Uterus (tissue), 4 donors: ENCODE measurements around the gene COL5A2. TPM values are rescaled to one million over a fixed set of nuclear protein-coding genes. Genes with fewer than 3 reads are reported as not detected.

Experiments used
- DNase-seq, 2 donors: peaks; one replicate each; pipeline ENCODE4 v3.0.0-alpha.2; 2019 to 2020
- H3K27ac ChIP-seq, 2 donors: fragments of 200-600 bp; sonication (generic); 1 replicate in 1 of 2; 2 replicates in 1 of 2; pipeline ENCODE4 v1.5.1; 2016 to 2018
- H3K27me3 ChIP-seq, 2 donors: fragments of 200-600 bp; sonication (generic); one replicate each; pipeline ENCODE4 v1.5.1; 2018 to 2019; ENCODE audit warnings: control low read depth in 1 of 2
- H3K36me3 ChIP-seq, 2 donors: fragments of 200-600 bp; sonication (generic); one replicate each; pipeline ENCODE4 v1.5.1; 2019; ENCODE audit warnings: control low read depth in 1 of 2
- H3K4me1 ChIP-seq, 2 donors: fragments of 200-600 bp; sonication (generic); one replicate each; pipeline ENCODE4 v1.5.1; 2018 to 2019; ENCODE audit warnings: control low read depth in 1 of 2
- H3K4me3 ChIP-seq, 2 donors: fragments of 200-600 bp; sonication (generic); 1 replicate in 1 of 2; 2 replicates in 1 of 2; pipeline ENCODE4 v1.5.1; 2018 to 2019; ENCODE audit warnings: mild to moderate bottlenecking in 1 of 2
- H3K9me3 ChIP-seq, 2 donors: fragments of 200-600 bp; sonication (generic); one replicate each; pipeline ENCODE4 v1.5.1; 2019; ENCODE audit warnings: control low read depth in 1 of 2
- POLR2A ChIP-seq, 2 donors: fragments of 450-650 bp; IDR thresholded peaks; one replicate each; pipeline ENCODE4 v1.6.1; 2016; ENCODE audit warnings: antibody characterized with exemption in 2 of 2, mild to moderate bottlenecking in 1 of 2, moderate library complexity in 1 of 2
- intact Hi-C: fragments of 100-400 bp; cut with DNase I; formaldehyde crosslinking; loops from one replicate; pipeline ENCODE4 v1.15.1; 2023; ENCODE audit warnings: low total_unique reads
- total RNA-seq, 4 donors: library from RNA; depleted of rRNA in 3 of 4; stranded (reverse); fragments of >200 nt in 3 of 4; gene quantifications; one replicate each; pipeline versions ENCODE4 v1.1.0 to v1.2.4, GENCODE V29; 2014 to 2023
- TF ChIP-seq, protein P1 (sequence below), 4 experiments: fragments of 200-600 bp in 2 of 4; fragments of 450-650 bp in 2 of 4; sonication (generic) in 2 of 4; IDR thresholded peaks; one replicate each; pipeline ENCODE4 v1.5.1; 2016 to 2019; ENCODE audit warnings: antibody characterized with exemption in 4 of 4, mild to moderate bottlenecking in 2 of 4, moderate library complexity in 1 of 4
- donor health status: DM: yes; HTN: yes; CAD: no.

The COL5A2 gene
- total RNA-seq, 4 donors from 2014 or later: 15.0 to 908 (median 33.3) TPM

DNA sequence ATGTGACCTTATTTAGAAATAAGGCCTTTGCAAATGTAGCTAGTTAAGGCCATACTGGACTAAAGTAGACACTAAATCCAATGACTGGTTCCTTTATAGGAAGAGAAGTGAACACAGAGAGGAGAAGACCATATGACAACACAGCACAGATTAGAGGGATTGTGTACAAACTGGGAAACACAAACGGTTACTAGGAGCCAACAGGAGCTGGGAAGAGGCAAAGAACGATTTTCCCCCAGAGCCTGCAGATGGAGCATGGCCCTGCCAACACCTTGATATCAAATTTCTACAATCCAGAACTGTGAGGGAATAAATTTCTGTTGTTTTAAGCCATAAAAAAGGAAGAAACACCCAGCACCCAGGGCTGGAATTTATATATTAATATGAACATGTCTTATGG, 38.7 kb upstream of the COL5A2 start:
- no peak for DNase-seq
- Histone ChIP-seq H3K9me3 (no peaks in the 10 kb centered on the region), H3K4me1 (no peaks in the 10 kb centered on the region), H3K27me3 (no peaks in the 10 kb centered on the region), H3K27ac (no peak overlapping the region), H3K4me3 (no peak overlapping the region), H3K36me3 (no peaks in the 10 kb centered on the region)
- TF ChIP-seq, protein P1, sequence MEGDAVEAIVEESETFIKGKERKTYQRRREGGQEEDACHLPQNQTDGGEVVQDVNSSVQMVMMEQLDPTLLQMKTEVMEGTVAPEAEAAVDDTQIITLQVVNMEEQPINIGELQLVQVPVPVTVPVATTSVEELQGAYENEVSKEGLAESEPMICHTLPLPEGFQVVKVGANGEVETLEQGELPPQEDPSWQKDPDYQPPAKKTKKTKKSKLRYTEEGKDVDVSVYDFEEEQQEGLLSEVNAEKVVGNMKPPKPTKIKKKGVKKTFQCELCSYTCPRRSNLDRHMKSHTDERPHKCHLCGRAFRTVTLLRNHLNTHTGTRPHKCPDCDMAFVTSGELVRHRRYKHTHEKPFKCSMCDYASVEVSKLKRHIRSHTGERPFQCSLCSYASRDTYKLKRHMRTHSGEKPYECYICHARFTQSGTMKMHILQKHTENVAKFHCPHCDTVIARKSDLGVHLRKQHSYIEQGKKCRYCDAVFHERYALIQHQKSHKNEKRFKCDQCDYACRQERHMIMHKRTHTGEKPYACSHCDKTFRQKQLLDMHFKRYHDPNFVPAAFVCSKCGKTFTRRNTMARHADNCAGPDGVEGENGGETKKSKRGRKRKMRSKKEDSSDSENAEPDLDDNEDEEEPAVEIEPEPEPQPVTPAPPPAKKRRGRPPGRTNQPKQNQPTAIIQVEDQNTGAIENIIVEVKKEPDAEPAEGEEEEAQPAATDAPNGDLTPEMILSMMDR (IDR thresholded peaks at IDR 0.05): no peak
- no peak for TF ChIP-seq POLR2A (IDR thresholded peaks at IDR 0.05)
- intact Hi-C loops: no loop called here

- no peaks in the 10 kb centered on the region for H3K9me3 ChIP-seq
- H3K27ac ChIP-seq: no peak overlapping the region
- no peak overlapping the region for H3K4me3 ChIP-seq
- no peaks in the 10 kb centered on the region for H3K36me3 ChIP-seq
- no peaks in the 10 kb centered on the region for H3K27me3 ChIP-seq
- no peaks in the 10 kb centered on the region for H3K4me1 ChIP-seq
- no peak for DNase-seq
- intact Hi-C loops: no loop called here
- no peak for TF ChIP-seq POLR2A (IDR thresholded peaks at IDR 0.05)
- TF ChIP-seq, protein P1 (IDR thresholded peaks at IDR 0.05): no peak
Measured at GRCh38 chr2:189217541-189217940, 38.0 kb upstream of the COL5A2 start.

DNA sequence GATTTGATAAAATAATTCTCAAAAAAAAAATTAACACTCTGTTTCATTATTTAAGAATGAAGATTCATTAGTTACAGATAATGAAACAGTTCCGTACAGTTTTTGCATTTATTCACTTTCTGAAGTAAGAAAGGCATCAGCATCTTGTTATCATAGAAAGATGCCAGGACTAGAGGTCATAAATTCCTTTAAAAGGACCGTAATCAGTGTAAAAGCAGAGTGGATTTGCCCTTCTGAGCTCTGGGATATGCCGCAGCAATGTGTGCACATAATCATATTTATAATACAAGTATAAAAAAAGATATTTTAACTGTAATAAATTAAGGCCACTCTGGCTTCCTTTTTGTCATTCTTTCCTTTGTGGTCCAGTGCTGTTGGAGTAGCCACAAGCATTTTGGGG, 37.5 kb upstream of the COL5A2 start:
- Histone ChIP-seq H3K36me3 (no peaks in the 10 kb centered on the region), H3K27ac (no peak overlapping the region), H3K27me3 (no peaks in the 10 kb centered on the region), H3K4me3 (no peak overlapping the region), H3K4me1 (no peaks in the 10 kb centered on the region), H3K9me3 (no peaks in the 10 kb centered on the region)
- DNase-seq: no peak
- TF ChIP-seq, protein P1 (IDR thresholded peaks at IDR 0.05): no peak
- no peak for TF ChIP-seq POLR2A (IDR thresholded peaks at IDR 0.05)
- intact Hi-C loops: no loop called here

GRCh38 chr2:189214484-189214883, 34.9 kb upstream of the COL5A2 start:
- TF ChIP-seq POLR2A (IDR thresholded peaks at IDR 0.05): no peak
- TF ChIP-seq, protein P1 (IDR thresholded peaks at IDR 0.05): no peak

GRCh38 chr2:189213250-189213649, 33.7 kb upstream of the COL5A2 start:
- Histone ChIP-seq H3K27ac (no peak overlapping the region), H3K9me3 (no peaks in the 10 kb centered on the region), H3K27me3 (no peaks in the 10 kb centered on the region), H3K4me1 (peaks cover 0 to 4% of the 10 kb centered on the region in 2 donors), H3K36me3 (no peaks in the 10 kb centered on the region), H3K4me3 (no peak overlapping the region)
- intact Hi-C loops: no loop called here
- TF ChIP-seq POLR2A (IDR thresholded peaks at IDR 0.05): no peak
- TF ChIP-seq, protein P1 (IDR thresholded peaks at IDR 0.05): no peak
- no peak for DNase-seq

More at GRCh38 chr2:189214484-189214883, 34.9 kb upstream of the COL5A2 start:
- Histone ChIP-seq H3K27me3 (no peaks in the 10 kb centered on the region), H3K4me1 (peaks cover 0 to 4% of the 10 kb centered on the region in 2 donors), H3K27ac (no peak overlapping the region), H3K9me3 (no peaks in the 10 kb centered on the region), H3K4me3 (no peak overlapping the region), H3K36me3 (no peaks in the 10 kb centered on the region)
- intact Hi-C loops: no loop called here
- no peak for DNase-seq
